Measurements from ENCODE around the gene KIAA1614.

The KIAA1614 gene

DNA sequence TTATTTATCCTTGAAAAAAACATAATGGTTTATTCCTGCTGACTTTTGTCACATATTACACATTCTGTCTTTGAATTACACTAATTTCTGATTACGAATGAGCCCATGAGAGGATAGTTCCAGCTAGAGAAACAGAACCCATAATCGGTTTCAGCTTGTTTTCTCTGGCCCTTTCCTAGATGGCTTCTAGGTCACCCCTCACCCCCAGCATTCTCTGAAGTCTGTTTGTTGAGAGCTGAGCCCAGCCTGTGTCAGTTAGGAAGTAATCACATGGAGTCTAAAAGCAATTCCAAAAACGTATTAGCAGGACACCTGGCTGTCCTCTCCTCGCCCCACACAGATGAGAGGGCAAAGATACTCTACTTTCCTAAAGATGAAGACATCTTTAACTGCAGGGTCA is 48.9 kb downstream of the KIAA1614 start:
- no peak for TF ChIP-seq EZH2phosphoT487 (IDR thresholded peaks at IDR 0.05; ENCODE audit: low read depth)
- TF ChIP-seq, protein P1, sequence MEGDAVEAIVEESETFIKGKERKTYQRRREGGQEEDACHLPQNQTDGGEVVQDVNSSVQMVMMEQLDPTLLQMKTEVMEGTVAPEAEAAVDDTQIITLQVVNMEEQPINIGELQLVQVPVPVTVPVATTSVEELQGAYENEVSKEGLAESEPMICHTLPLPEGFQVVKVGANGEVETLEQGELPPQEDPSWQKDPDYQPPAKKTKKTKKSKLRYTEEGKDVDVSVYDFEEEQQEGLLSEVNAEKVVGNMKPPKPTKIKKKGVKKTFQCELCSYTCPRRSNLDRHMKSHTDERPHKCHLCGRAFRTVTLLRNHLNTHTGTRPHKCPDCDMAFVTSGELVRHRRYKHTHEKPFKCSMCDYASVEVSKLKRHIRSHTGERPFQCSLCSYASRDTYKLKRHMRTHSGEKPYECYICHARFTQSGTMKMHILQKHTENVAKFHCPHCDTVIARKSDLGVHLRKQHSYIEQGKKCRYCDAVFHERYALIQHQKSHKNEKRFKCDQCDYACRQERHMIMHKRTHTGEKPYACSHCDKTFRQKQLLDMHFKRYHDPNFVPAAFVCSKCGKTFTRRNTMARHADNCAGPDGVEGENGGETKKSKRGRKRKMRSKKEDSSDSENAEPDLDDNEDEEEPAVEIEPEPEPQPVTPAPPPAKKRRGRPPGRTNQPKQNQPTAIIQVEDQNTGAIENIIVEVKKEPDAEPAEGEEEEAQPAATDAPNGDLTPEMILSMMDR (IDR thresholded peaks at IDR 0.05; ENCODE audit: low read depth, low read length): no peak
- Histone ChIP-seq H3K27ac (ENCODE audit: low read length) (no peak overlapping the region), H3K9me3 (ENCODE audit: insufficient read depth, low read length) (no peaks in the 10 kb centered on the region), H2AFZ (ENCODE audit: low read depth, low read length) (no peak overlapping the region), H3K9ac (ENCODE audit: low read length) (no peak overlapping the region), H3K36me3 (replicated peaks; ENCODE audit: low read depth, low read length) (peaks cover 20% of the 10 kb centered on the region), H3K79me2 (ENCODE audit: low read length) (no peaks in the 10 kb centered on the region), H3K4me2 (ENCODE audit: low read length) (no peak overlapping the region), H3K27me3 (ENCODE audit: low read depth, low read length) (no peaks in the 10 kb centered on the region), H3K4me1 (ENCODE audit: low read length) (peaks cover 5% of the 10 kb centered on the region), H4K20me1 (ENCODE audit: insufficient read depth, low read length) (0 out of 2 replicates have a peak, but pooled peaks cover 5% of the 10 kb centered on the region), H3K4me3 (ENCODE audit: low read length) (no peak overlapping the region)

DNA sequence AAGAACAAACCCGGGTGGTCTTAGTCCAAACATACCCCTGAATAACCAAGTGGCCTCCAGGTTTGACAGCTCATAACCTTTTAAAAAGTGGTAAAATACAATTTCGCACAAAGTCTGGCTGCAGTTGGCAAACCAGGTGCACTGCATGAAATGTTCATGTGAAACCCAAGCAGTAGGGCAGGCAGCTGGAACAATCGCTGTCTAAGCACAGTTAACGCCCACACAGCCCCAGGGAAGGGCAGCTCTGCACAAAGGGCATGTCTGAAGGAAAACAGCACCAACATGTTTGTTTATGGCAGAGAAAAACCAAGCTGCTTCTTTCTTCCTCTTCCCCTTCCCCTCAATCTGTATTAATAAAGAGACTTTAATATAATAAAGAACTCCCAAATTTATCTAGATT is 49.5 kb downstream of the KIAA1614 start:
- peaks cover 26% of the 10 kb centered on the region for H3K36me3 ChIP-seq (replicated peaks; ENCODE audit: low read depth, low read length)
- no peak overlapping the region for H3K27ac ChIP-seq (ENCODE audit: low read length)
- H4K20me1 ChIP-seq (ENCODE audit: insufficient read depth, low read length): 0 out of 2 replicates have a peak, but pooled peaks cover 8% of the 10 kb centered on the region

DNA sequence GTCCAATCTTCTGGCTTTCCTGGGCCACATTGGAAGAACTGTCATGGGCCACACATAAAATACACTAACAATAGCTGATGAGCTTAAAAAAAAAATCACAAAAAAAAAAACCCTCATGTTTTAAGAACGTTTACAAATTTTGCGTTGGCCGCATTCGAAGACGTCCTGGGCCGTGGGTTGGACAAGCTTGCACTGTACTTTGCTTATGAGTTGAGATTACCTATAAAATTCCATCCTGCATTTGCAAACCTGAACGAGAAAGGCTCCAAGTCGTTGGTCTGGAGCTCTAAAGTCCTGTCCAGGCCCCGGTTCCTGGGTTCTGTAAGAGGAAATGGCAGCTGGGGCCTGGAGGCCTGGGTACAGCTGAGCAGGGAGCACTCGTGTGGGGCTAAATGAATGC is 51.4 kb downstream of the KIAA1614 start:
- Histone ChIP-seq H3K4me2 (ENCODE audit: low read length) (no peak overlapping the region), H3K27me3 (ENCODE audit: low read depth, low read length) (no peaks in the 10 kb centered on the region), H3K36me3 (replicated peaks; ENCODE audit: low read depth, low read length) (peaks cover 27% of the 10 kb centered on the region), H3K9ac (ENCODE audit: low read length) (no peak overlapping the region), H3K27ac (ENCODE audit: low read length) (no peak overlapping the region), H4K20me1 (ENCODE audit: insufficient read depth, low read length) (peaks cover 11% of the 10 kb centered on the region; the same call in 1 of the 2 replicates), H3K4me1 (ENCODE audit: low read length) (peaks cover 12% of the 10 kb centered on the region), H3K79me2 (ENCODE audit: low read length) (no peaks in the 10 kb centered on the region), H3K4me3 (ENCODE audit: low read length) (no peak overlapping the region), H3K9me3 (ENCODE audit: insufficient read depth, low read length) (no peaks in the 10 kb centered on the region), H2AFZ (ENCODE audit: low read depth, low read length) (no peak overlapping the region)
- no peak for TF ChIP-seq EZH2phosphoT487 (IDR thresholded peaks at IDR 0.05; ENCODE audit: low read depth)
- TF ChIP-seq, protein P1 (IDR thresholded peaks at IDR 0.05; ENCODE audit: low read depth, low read length): no peak

More for the DNA sequence above, 49.5 kb downstream of the KIAA1614 start:
- Histone ChIP-seq H2AFZ (ENCODE audit: low read depth, low read length) (no peak overlapping the region), H3K9me3 (ENCODE audit: insufficient read depth, low read length) (no peaks in the 10 kb centered on the region), H3K27me3 (ENCODE audit: low read depth, low read length) (no peaks in the 10 kb centered on the region), H3K9ac (ENCODE audit: low read length) (no peak overlapping the region), H3K4me2 (ENCODE audit: low read length) (no peak overlapping the region), H3K79me2 (ENCODE audit: low read length) (no peaks in the 10 kb centered on the region), H3K4me3 (ENCODE audit: low read length) (no peak overlapping the region), H3K4me1 (ENCODE audit: low read length) (peaks cover 11% of the 10 kb centered on the region)
- no peak for TF ChIP-seq EZH2phosphoT487 (IDR thresholded peaks at IDR 0.05; ENCODE audit: low read depth)
- TF ChIP-seq, protein P1 (IDR thresholded peaks at IDR 0.05; ENCODE audit: low read depth, low read length): no peak

DNA sequence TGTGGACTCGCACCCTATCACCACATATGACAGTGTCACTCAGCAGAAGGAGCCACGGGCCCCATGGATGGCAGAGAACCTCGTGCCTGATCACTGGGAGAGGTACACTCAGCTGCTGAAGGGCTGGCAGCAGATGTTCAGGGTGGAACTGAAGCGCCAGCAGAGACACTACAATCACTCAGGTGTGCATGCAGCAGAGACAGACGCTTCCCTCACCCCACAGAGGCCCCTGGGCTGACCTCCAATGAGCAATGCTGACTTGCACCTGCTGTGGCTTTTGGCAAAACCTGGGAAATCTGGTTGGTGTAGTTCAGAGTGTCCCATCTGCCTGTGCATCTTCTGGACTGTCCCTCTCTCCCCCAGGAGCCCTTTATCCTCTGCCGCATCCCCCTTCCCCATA is 51.9 kb downstream of the KIAA1614 start:
- peaks cover 12% of the 10 kb centered on the region for H3K4me1 ChIP-seq (ENCODE audit: low read length)
- no peak overlapping the region for H3K4me2 ChIP-seq (ENCODE audit: low read length)
- peaks cover 27% of the 10 kb centered on the region for H3K36me3 ChIP-seq (replicated peaks; ENCODE audit: low read depth, low read length)
- peaks cover 15% of the 10 kb centered on the region; the same call in 1 of the 2 replicates for H4K20me1 ChIP-seq (ENCODE audit: insufficient read depth, low read length)
- H3K9me3 ChIP-seq (ENCODE audit: insufficient read depth, low read length): no peaks in the 10 kb centered on the region
- H3K4me3 ChIP-seq (ENCODE audit: low read length): no peak overlapping the region
- no peak overlapping the region for H3K27ac ChIP-seq (ENCODE audit: low read length)
- H3K9ac ChIP-seq (ENCODE audit: low read length): no peak overlapping the region
- no peaks in the 10 kb centered on the region for H3K27me3 ChIP-seq (ENCODE audit: low read depth, low read length)
- no peak for TF ChIP-seq EZH2phosphoT487 (IDR thresholded peaks at IDR 0.05; ENCODE audit: low read depth)
- TF ChIP-seq, protein P1 (IDR thresholded peaks at IDR 0.05; ENCODE audit: low read depth, low read length): no peak
- H3K79me2 ChIP-seq (ENCODE audit: low read length): no peaks in the 10 kb centered on the region
- no peak overlapping the region for H2AFZ ChIP-seq (ENCODE audit: low read depth, low read length)
